ENCODE results near the gene MAPKAP1.

The MAPKAP1 gene

DNA sequence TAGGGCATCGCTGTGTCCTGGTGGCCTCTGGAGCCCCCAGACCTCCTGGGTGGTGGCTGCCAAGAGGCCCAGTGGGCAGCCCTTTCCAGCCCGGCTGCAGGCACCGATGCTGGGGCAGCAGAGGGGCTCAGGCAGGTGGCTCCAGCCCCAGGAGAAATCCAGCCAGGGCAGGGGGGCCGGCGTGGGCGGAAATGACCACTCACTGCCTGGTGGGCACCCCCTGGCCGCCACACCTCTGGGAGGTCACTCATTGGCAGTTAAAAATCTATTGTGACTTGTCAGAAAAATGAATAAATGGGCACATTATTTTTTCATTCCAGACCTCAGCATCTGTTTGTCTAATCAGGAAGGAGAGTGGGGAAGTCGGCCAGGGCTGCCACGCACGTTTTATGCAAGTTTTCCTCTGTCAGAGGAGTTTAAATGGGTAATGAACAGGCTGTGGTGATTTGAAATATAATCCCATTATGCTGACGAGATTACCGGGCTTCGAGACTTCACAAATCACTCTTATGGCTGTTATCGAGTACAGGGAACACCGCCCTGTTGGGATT, 273.5 kb downstream of the MAPKAP1 start:
- Histone ChIP-seq H3K9me2 (replicated peaks; ENCODE audit: control insufficient read depth, low read length) (no peaks in the 10 kb centered on the region), H3K79me2 (ENCODE audit: control insufficient read depth, low read length) (no peaks in the 10 kb centered on the region), H3F3A (ENCODE audit: control insufficient read depth, insufficient read depth) (no peaks in the 10 kb centered on the region), H3K27ac (ENCODE audit: low read depth, low read length) (no peak overlapping the region), H3K27me3 (ENCODE audit: control insufficient read depth, low read length) (no peaks in the 10 kb centered on the region), H3K4me3 (ENCODE audit: low read length) (no peak overlapping the region), H3K4me2 (ENCODE audit: low read length) (no peak overlapping the region), H4K20me1 (ENCODE audit: control insufficient read depth, insufficient read depth, low read depth, low read length) (no peaks in the 10 kb centered on the region), H3K36me3 (ENCODE audit: control insufficient read depth, low read length) (no peaks in the 10 kb centered on the region), H3K9me3 (ENCODE audit: control insufficient read depth, insufficient read depth, low read length) (no peaks in the 10 kb centered on the region), H3K4me1 (ENCODE audit: control insufficient read depth, low read length) (no peaks in the 10 kb centered on the region)
- TF ChIP-seq, protein P1, sequence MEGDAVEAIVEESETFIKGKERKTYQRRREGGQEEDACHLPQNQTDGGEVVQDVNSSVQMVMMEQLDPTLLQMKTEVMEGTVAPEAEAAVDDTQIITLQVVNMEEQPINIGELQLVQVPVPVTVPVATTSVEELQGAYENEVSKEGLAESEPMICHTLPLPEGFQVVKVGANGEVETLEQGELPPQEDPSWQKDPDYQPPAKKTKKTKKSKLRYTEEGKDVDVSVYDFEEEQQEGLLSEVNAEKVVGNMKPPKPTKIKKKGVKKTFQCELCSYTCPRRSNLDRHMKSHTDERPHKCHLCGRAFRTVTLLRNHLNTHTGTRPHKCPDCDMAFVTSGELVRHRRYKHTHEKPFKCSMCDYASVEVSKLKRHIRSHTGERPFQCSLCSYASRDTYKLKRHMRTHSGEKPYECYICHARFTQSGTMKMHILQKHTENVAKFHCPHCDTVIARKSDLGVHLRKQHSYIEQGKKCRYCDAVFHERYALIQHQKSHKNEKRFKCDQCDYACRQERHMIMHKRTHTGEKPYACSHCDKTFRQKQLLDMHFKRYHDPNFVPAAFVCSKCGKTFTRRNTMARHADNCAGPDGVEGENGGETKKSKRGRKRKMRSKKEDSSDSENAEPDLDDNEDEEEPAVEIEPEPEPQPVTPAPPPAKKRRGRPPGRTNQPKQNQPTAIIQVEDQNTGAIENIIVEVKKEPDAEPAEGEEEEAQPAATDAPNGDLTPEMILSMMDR (IDR thresholded peaks at IDR 0.05; ENCODE audit: low read depth, low read length, poor library complexity, severe bottlenecking): no peak
- no peak for TF ChIP-seq EZH2phosphoT487 (IDR thresholded peaks at IDR 0.05; ENCODE audit: borderline replicate concordance, low read length)

DNA sequence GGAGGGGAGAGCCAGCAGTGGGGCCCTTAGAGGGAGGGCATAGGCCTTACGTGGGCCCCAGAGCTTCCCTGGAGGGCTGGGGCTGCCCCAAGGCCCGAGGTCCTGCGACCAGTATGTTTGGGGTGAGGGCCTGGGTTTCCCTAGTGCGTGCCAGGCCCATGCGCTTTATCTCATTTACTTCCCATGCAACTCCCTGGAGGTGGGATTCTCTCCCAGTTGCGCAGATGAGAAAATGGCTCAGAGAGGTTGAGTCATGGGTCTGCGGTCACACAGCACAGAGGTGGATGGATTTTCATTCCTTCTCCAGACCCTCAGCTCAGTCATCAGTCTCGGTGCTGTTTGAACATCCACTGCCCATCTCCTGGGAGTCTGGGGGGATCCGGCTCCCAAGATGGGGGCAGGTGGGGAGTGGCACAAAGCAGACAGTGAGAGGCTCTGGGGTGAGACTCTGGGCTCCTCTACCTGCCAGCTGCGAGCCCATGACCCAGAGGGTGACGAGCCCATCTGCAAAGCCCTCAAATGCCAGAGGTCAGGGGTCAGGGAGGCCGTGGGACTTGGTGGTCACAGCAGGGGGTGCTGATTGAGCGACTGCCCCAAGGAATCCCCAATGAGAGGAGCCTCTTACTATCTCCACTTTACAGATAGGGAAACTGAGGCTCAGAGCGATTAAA, 274.2 kb downstream of the MAPKAP1 start:
- TF ChIP-seq EZH2phosphoT487 (IDR thresholded peaks at IDR 0.05; ENCODE audit: borderline replicate concordance, low read length): no peak
- TF ChIP-seq, protein P1 (IDR thresholded peaks at IDR 0.05; ENCODE audit: low read depth, low read length, poor library complexity, severe bottlenecking): no peak
- H3K9me2 ChIP-seq (replicated peaks; ENCODE audit: control insufficient read depth, low read length): no peaks in the 10 kb centered on the region
- no peaks in the 10 kb centered on the region for H3F3A ChIP-seq (ENCODE audit: control insufficient read depth, insufficient read depth)
- H3K27ac ChIP-seq (ENCODE audit: low read depth, low read length): no peak overlapping the region
- H3K27me3 ChIP-seq (ENCODE audit: control insufficient read depth, low read length): no peaks in the 10 kb centered on the region
- H3K4me2 ChIP-seq (ENCODE audit: low read length): no peak overlapping the region
- no peaks in the 10 kb centered on the region for H3K4me1 ChIP-seq (ENCODE audit: control insufficient read depth, low read length)
- H3K79me2 ChIP-seq (ENCODE audit: control insufficient read depth, low read length): no peaks in the 10 kb centered on the region
- H3K36me3 ChIP-seq (ENCODE audit: control insufficient read depth, low read length): no peaks in the 10 kb centered on the region
- H3K9me3 ChIP-seq (ENCODE audit: control insufficient read depth, insufficient read depth, low read length): no peaks in the 10 kb centered on the region
- no peaks in the 10 kb centered on the region for H4K20me1 ChIP-seq (ENCODE audit: control insufficient read depth, insufficient read depth, low read depth, low read length)
- H3K4me3 ChIP-seq (ENCODE audit: low read length): no peak overlapping the region

DNA sequence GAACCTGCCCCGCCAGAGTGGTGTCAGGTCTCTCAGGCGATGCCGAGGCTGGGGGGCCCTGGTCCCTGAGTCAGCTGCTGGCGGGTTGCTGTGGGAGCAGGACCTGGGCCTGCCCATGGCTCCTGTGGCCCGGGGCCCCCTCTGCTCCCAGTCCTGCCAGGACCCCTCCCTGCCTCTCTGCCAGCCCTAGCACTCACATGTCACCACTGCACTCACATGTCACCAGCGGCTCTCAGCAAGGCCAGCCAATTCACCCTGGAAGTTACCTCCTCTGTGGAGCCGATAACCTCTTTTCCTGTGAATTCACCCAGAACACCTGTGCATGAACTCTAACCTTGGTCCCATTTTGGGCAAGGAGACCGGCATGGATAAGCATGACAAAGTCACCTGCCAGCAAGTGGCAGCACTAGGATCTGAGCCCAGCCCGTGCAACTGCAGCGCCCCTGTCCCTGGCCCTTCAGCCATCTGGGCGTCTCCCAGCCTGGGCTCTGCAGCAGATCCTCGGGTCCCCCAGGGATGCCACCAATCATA, 275.2 kb downstream of the MAPKAP1 start:
- Histone ChIP-seq H4K20me1 (ENCODE audit: control insufficient read depth, insufficient read depth, low read depth, low read length) (no peaks in the 10 kb centered on the region), H3K4me3 (ENCODE audit: low read length) (no peak overlapping the region), H3K4me1 (ENCODE audit: control insufficient read depth, low read length) (no peaks in the 10 kb centered on the region), H3K27ac (ENCODE audit: low read depth, low read length) (no peak overlapping the region), H3K79me2 (ENCODE audit: control insufficient read depth, low read length) (no peaks in the 10 kb centered on the region), H3K9me2 (replicated peaks; ENCODE audit: control insufficient read depth, low read length) (no peaks in the 10 kb centered on the region), H3K4me2 (ENCODE audit: low read length) (no peak overlapping the region), H3F3A (ENCODE audit: control insufficient read depth, insufficient read depth) (no peaks in the 10 kb centered on the region), H3K36me3 (ENCODE audit: control insufficient read depth, low read length) (no peaks in the 10 kb centered on the region), H3K27me3 (ENCODE audit: control insufficient read depth, low read length) (no peaks in the 10 kb centered on the region), H3K9me3 (ENCODE audit: control insufficient read depth, insufficient read depth, low read length) (no peaks in the 10 kb centered on the region)
- TF ChIP-seq EZH2phosphoT487 (IDR thresholded peaks at IDR 0.05; ENCODE audit: borderline replicate concordance, low read length): no peak
- TF ChIP-seq, protein P1 (IDR thresholded peaks at IDR 0.05; ENCODE audit: low read depth, low read length, poor library complexity, severe bottlenecking): no peak
